GM12891 (cell line): ENCODE results near the gene HMSD.

Experiments used
- DNase-seq: peaks from one replicate; pipeline ENCODE4 v3.0.0; 2011; ENCODE audit warnings: low spot score; ENCODE audit not compliant: insufficient read length
- FAIRE-seq: peaks from 2 replicates; lab custom pipeline; 2011; peaks lifted over from hg19 to GRCh38; lab: Jason Lieb, UNC
- PAX5 ChIP-seq: IDR thresholded peaks from 2 replicates; pipeline ENCODE4 v1.6.1; 2011; ENCODE audit warnings: low read length, moderate library complexity, mild to moderate bottlenecking; ENCODE audit not compliant: insufficient read depth, severe bottlenecking
- POLR2A ChIP-seq: IDR thresholded peaks from 2 replicates; pipeline ENCODE4 v1.6.1; 2011; ENCODE audit warnings: low read depth, low read length, control low read depth
- POLR2AphosphoS5 ChIP-seq: IDR thresholded peaks from 2 replicates; pipeline ENCODE4 v1.6.1; 2011; ENCODE audit warnings: low read depth, low read length, control low read depth
- POU2F2 ChIP-seq: IDR thresholded peaks from 2 replicates; pipeline ENCODE4 v1.6.1; 2011; ENCODE audit warnings: low read depth, mild to moderate bottlenecking, control low read depth, low read length, moderate library complexity
- SPI1 ChIP-seq: IDR thresholded peaks from 2 replicates; pipeline ENCODE4 v1.6.1; 2011; ENCODE audit warnings: low read depth, low read length, control low read depth
- TAF1 ChIP-seq: IDR thresholded peaks from 2 replicates; pipeline ENCODE4 v1.6.1; 2011; ENCODE audit warnings: low read depth, low read length, control low read depth

The HMSD gene

GRCh38 chr18:63953811-63954210 is 4.7 kb downstream of the HMSD start:
- TF ChIP-seq POU2F2 (no peak), POLR2AphosphoS5 (no peak), SPI1 (no peak), TAF1 (no peak), PAX5 (no peak), POLR2A (no peak)
- FAIRE-seq, result no peak
- no peak for DNase-seq

DNA sequence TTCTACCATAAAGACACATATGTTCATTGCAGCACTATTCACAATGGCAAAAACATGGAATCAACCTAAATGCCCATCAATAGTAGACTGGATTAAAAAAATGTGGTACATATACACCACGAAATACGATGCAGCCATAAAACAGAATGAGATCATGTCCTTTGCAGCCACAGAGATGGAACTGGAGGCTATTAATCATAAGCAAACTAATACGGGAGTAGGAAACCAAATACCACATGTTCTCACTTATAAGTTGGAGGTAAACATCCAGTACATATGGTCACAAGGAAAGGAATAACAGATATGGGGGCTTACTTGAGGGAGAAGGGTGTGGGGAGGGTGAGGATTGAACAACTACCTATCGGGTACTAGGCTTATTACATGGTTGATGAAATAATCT is 7.7 kb downstream of the HMSD start:
- TF ChIP-seq TAF1 (no peak), POLR2A (no peak), POLR2AphosphoS5 (no peak), PAX5 (no peak), POU2F2 (no peak), SPI1 (no peak)
- no peak for FAIRE-seq
- no peak for DNase-seq

- no peak for DNase-seq
- FAIRE-seq, result no peak
- TF ChIP-seq PAX5, result no peak
- TF ChIP-seq POU2F2, result no peak
- no peak for TF ChIP-seq POLR2A
- no peak for TF ChIP-seq POLR2AphosphoS5
- no peak for TF ChIP-seq SPI1
- TF ChIP-seq TAF1, result no peak
These were observed 11.8 kb downstream of the HMSD start for GRCh38 chr18:63960891-63961290.

GRCh38 chr18:63961435-63961980 is 12.4 kb downstream of the HMSD start:
- FAIRE-seq (no peak), DNase-seq (no peak)
- TF ChIP-seq PAX5, result no peak
- TF ChIP-seq POU2F2, result no peak
- no peak for TF ChIP-seq TAF1
- no peak for TF ChIP-seq SPI1

DNA sequence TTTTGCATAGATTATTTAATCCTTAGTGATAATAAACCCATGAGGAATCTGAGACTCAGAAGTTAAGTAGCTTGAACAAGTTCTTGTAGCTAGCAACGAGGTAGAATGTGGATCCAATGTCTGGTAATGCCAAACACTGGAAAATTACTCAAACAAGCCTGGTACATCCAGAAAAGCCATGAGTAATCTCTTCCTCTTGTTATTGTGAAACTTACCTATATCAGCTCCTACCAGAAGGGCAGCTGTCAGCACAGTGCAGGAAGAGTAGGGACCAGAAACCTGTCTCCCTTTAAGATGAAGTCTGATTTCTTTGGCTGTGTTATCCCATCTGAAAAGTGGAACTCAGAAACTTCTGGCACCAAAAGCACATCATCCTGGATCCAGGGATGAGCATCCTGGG is 13.0 kb downstream of the HMSD start:
- TF ChIP-seq PAX5 (no peak), POLR2A (no peak), TAF1 (no peak), SPI1 (no peak), POU2F2 (no peak), POLR2AphosphoS5 (no peak)
- DNase-seq, result no peak
- FAIRE-seq, result no peak

- FAIRE-seq (peak; percentile 76), DNase-seq (no peak)
- TF ChIP-seq POU2F2 (no peak), POLR2AphosphoS5 (no peak), POLR2A (no peak), SPI1 (no peak), TAF1 (no peak), PAX5 (no peak)
These were observed 14.6 kb downstream of the HMSD start for GRCh38 chr18:63963615-63964256.

DNA sequence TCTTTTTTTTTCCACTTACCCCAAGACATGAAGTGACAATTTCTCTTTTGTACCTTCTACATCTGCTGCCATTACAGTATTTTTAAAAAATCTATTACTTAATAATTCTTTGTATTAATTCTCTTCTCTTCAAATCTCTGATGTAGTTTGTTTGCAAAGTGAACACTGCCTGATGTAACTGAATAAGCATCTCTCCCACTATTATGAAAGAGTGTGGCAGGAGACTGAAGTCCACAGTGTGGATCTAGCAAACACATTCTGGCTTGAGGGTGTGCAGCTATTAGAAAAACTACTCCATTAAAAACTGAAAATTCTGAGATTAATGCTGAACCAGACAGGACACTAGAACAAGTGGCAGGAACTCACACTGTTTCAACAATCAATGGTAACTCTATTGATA is 15.8 kb downstream of the HMSD start:
- no peak for FAIRE-seq
- DNase-seq, result no peak
- TF ChIP-seq POLR2A (no peak), POLR2AphosphoS5 (no peak), TAF1 (no peak), PAX5 (no peak), POU2F2 (no peak), SPI1 (no peak)

- no peak for DNase-seq
- FAIRE-seq, result no peak
- no peak for TF ChIP-seq TAF1
- TF ChIP-seq SPI1, result no peak
- TF ChIP-seq PAX5, result no peak
- no peak for TF ChIP-seq POU2F2
- TF ChIP-seq POLR2AphosphoS5, result no peak
- no peak for TF ChIP-seq POLR2A
These were observed 16.7 kb downstream of the HMSD start for GRCh38 chr18:63965716-63966330.

DNA sequence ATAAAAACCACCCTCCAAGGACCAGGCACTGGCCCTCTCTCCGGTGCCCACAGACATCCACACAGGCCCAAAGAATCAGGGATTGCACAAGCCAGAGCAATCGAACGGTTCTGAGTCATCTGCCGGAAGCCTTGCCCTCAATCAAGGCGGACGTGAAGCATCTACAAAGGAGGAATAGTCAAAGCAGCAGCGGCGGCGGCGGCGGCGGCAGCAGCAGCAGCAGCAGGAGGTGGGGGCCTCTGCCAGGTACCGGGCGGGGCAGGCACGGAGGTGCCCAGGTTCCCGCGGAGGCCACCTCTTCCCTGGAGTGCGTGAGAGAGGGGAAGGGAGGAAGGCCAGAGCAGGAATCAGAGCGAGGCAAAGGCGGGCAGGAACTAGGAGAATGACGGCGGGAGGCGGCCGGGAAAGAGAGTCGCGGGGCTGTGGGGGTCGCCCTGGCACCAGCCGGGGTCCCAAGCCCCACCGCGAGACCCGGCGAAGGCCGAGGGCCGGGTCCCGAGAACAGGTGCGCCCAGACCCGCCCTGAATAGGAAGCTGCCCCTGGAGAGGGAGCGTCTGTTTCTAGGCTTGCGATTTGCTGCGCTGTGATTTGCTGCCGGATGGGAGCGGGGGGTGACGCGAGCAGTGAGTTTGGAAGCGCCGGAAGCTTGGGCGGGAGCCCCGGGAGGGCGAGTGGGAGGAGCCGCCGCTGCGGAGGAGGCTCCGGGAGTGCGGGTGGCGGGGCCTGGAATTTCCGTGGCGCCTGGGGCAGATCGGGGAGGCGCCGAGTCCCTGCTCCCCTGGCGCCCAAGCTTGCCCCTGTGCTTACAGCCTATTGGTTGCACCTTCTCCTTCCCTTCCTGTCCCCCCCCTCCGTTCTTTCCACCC is 21.1 kb downstream of the HMSD start, which contains the start of gene SERPINB8:
Gene SERPINB8 (plus strand): TSS at position 140 of the 867 bp plus-strand sequence. CDS start 8,228 bp downstream, outside the sequence.
- TF ChIP-seq SPI1 (no peak), POU2F2 (0 out of 2 replicates have a peak, but pooled peaks have one; percentile 14), TAF1 (0 out of 2 replicates have a peak, but pooled peaks have one; percentile 43), POLR2A (peak; percentile 58; the same call in 1 of the 2 replicates), POLR2AphosphoS5 (peak; percentile 71), PAX5 (no peak)
- FAIRE-seq, result peak; percentile 94
- peak; percentile 66 for DNase-seq
